Measurements from ENCODE around the gene PCED1B. TPM values are rescaled to one million over a fixed set of nuclear protein-coding genes. Genes with fewer than 3 reads are reported as not detected.
"Not testable (repeated sequence)": the region's sequence is repeated elsewhere in the genome, so short reads cannot be mapped to it uniquely, and the experiment has no call there.

The PCED1B gene
- total RNA-seq, 1 donor from 2014 or later, result 55.5 TPM

GRCh38 chr12:47274760-47275159, 195.3 kb downstream of the PCED1B start:
- peaks cover 79% of the 10 kb centered on the region for H3K4me1 Mint-ChIP-seq (ENCODE audit: low read depth)
- no peak overlapping the region for H3K27ac Mint-ChIP-seq
- H3K9me3 Mint-ChIP-seq, result peaks cover 5% of the 10 kb centered on the region
- H3K27me3 Mint-ChIP-seq (ENCODE audit: insufficient read depth), result no peaks in the 10 kb centered on the region
- no peak for DNase-seq (ENCODE audit: low spot score)
- H3K4me3 Mint-ChIP-seq, result no peak overlapping the region
- intact Hi-C loops (cut with micrococcal nuclease), result loop anchor here (10.0 kb wide), 1 partner anchor 750 kb away; no protein-coding TSS in a partner anchor
- H3K36me3 Mint-ChIP-seq (ENCODE audit: low read depth), result no peaks in the 10 kb centered on the region

GRCh38 chr12:47276253-47276620, 196.8 kb downstream of the PCED1B start:
- Mint-ChIP-seq H3K27me3 (ENCODE audit: insufficient read depth) (no peaks in the 10 kb centered on the region), H3K27ac (peak overlapping the region; percentile 88), H3K36me3 (ENCODE audit: low read depth) (no peaks in the 10 kb centered on the region), H3K4me1 (ENCODE audit: low read depth) (peaks cover 67% of the 10 kb centered on the region), H3K9me3 (peaks cover 5% of the 10 kb centered on the region), H3K4me3 (peak overlapping the region; percentile 46)
- intact Hi-C loops (cut with micrococcal nuclease), result loop anchor here (1.0 to 10.0 kb wide), 5 partner anchors 31 to 751 kb away; partner anchors contain the start of genes AMIGO2 and PCED1B
- DNase-seq (ENCODE audit: low spot score), result no peak

- intact Hi-C loops (cut with micrococcal nuclease), result loop anchor here (1.0 to 10.0 kb wide), 5 partner anchors 31 to 752 kb away; partner anchors contain the start of genes AMIGO2 and PCED1B
- H3K4me1 Mint-ChIP-seq (ENCODE audit: low read depth), result peaks cover 66% of the 10 kb centered on the region
- no peaks in the 10 kb centered on the region for H3K27me3 Mint-ChIP-seq (ENCODE audit: insufficient read depth)
- DNase-seq (ENCODE audit: low spot score), result peak; percentile 63
- peaks cover 5% of the 10 kb centered on the region for H3K9me3 Mint-ChIP-seq
- peak overlapping the region; percentile 88 for H3K27ac Mint-ChIP-seq
- H3K36me3 Mint-ChIP-seq (ENCODE audit: low read depth), result no peaks in the 10 kb centered on the region
- H3K4me3 Mint-ChIP-seq, result peak overlapping the region; percentile 46
Measured at GRCh38 chr12:47276621-47277309, 197.3 kb downstream of the PCED1B start.

- intact Hi-C loops (cut with micrococcal nuclease), result loop anchor here (1.0 to 10.0 kb wide), 5 partner anchors 62 to 753 kb away; partner anchors contain the start of genes AMIGO2 and PCED1B
- peak overlapping the region; percentile 88 for H3K27ac Mint-ChIP-seq
- H3K36me3 Mint-ChIP-seq (ENCODE audit: low read depth), result peaks cover 3% of the 10 kb centered on the region
- no peaks in the 10 kb centered on the region for H3K27me3 Mint-ChIP-seq (ENCODE audit: insufficient read depth)
- peak overlapping the region; percentile 37 for H3K4me3 Mint-ChIP-seq
- DNase-seq (ENCODE audit: low spot score), result no peak
- peaks cover 69% of the 10 kb centered on the region for H3K4me1 Mint-ChIP-seq (ENCODE audit: low read depth)
- peaks cover 9% of the 10 kb centered on the region for H3K9me3 Mint-ChIP-seq
Measured at GRCh38 chr12:47277972-47278448, 198.6 kb downstream of the PCED1B start.

GRCh38 chr12:47279758-47280157, 200.3 kb downstream of the PCED1B start:
- H3K4me3 Mint-ChIP-seq; H3K36me3 Mint-ChIP-seq (ENCODE audit: low read depth); H3K27me3 Mint-ChIP-seq (ENCODE audit: insufficient read depth); H3K27ac Mint-ChIP-seq; H3K9me3 Mint-ChIP-seq; DNase-seq (ENCODE audit: low spot score): not testable (repeated sequence)
- intact Hi-C loops (cut with micrococcal nuclease), result loop anchor here (10.0 kb wide), 1 partner anchor 755 kb away; no protein-coding TSS in a partner anchor
- H3K4me1 Mint-ChIP-seq (ENCODE audit: low read depth), result peaks cover 60% of the 10 kb centered on the region

- H3K36me3 Mint-ChIP-seq (ENCODE audit: low read depth), result peaks cover 3% of the 10 kb centered on the region
- no peak for DNase-seq (ENCODE audit: low spot score)
- H3K27ac Mint-ChIP-seq, result no peak overlapping the region
- no peak overlapping the region for H3K4me3 Mint-ChIP-seq
- intact Hi-C loops (cut with micrococcal nuclease), result no loop called here
- H3K4me1 Mint-ChIP-seq (ENCODE audit: low read depth), result peaks cover 50% of the 10 kb centered on the region
- no peaks in the 10 kb centered on the region for H3K27me3 Mint-ChIP-seq (ENCODE audit: insufficient read depth)
- peaks cover 9% of the 10 kb centered on the region for H3K9me3 Mint-ChIP-seq
Measured at GRCh38 chr12:47280543-47281300, 201.3 kb downstream of the PCED1B start.

- DNase-seq (ENCODE audit: low spot score), result no peak
- Mint-ChIP-seq H3K36me3 (ENCODE audit: low read depth) (peaks cover 3% of the 10 kb centered on the region), H3K4me1 (ENCODE audit: low read depth) (peaks cover 40% of the 10 kb centered on the region), H3K4me3 (no peak overlapping the region), H3K27ac (peak overlapping the region; percentile 78), H3K27me3 (ENCODE audit: insufficient read depth) (no peaks in the 10 kb centered on the region), H3K9me3 (peaks cover 9% of the 10 kb centered on the region)
- intact Hi-C loops (cut with micrococcal nuclease), result no loop called here
Measured at GRCh38 chr12:47281667-47282171, 202.3 kb downstream of the PCED1B start.

- Mint-ChIP-seq H3K27ac (no peak overlapping the region), H3K9me3 (peaks cover 9% of the 10 kb centered on the region), H3K36me3 (ENCODE audit: low read depth) (peaks cover 3% of the 10 kb centered on the region), H3K4me1 (ENCODE audit: low read depth) (peaks cover 35% of the 10 kb centered on the region), H3K27me3 (ENCODE audit: insufficient read depth) (no peaks in the 10 kb centered on the region), H3K4me3 (no peak overlapping the region)
- DNase-seq (ENCODE audit: low spot score), result no peak
- intact Hi-C loops (cut with micrococcal nuclease), result no loop called here
Measured at GRCh38 chr12:47282206-47282605, 202.8 kb downstream of the PCED1B start.

Other genes starting within 250 kb of the PCED1B start
- gene AMIGO2, start 338 bp downstream of the PCED1B start, total RNA-seq, result 11.6 and 12.5 TPM in 2 replicates